GM18508 (cell line): ENCODE measurements around the gene DHX8.
"Not testable (repeated sequence)": the region's sequence is repeated elsewhere in the genome, so short reads cannot be mapped to it uniquely, and the experiment has no call there.

Experiments
- ATAC-seq: cut with Tn5 transposase; IDR thresholded peaks from one replicate; pipeline ENCODE4 v1.9.1; 2021; ENCODE audit warnings: moderate number of reproducible peaks; ENCODE audit not compliant: insufficient read depth, unreplicated experiment

The DHX8 gene

GRCh38 chr17:43483674-43484551 lies at the start of gene DHX8:
Gene DHX8, plus strand, starts transcription at chr17:43483975. Its CDS starts 63 bp downstream, at chr17:43484038.
- ATAC-seq: peak; percentile 89

GRCh38 chr17:43434902-43435319 lies 48.9 kb upstream of the DHX8 start:
- ATAC-seq: no peak

GRCh38 chr17:43437756-43438155 lies 46.0 kb upstream of the DHX8 start:
- ATAC-seq: no peak

GRCh38 chr17:43438626-43439025 lies 45.1 kb upstream of the DHX8 start:
- no peak for ATAC-seq

- no peak for ATAC-seq
Measured at GRCh38 chr17:43439041-43439440, 44.7 kb upstream of the DHX8 start.

- no peak for ATAC-seq
Measured at GRCh38 chr17:43442711-43443110, 41.1 kb upstream of the DHX8 start.

- ATAC-seq: no peak
Measured at GRCh38 chr17:43443381-43443780, 40.4 kb upstream of the DHX8 start.

GRCh38 chr17:43444223-43445008 lies 39.4 kb upstream of the DHX8 start:
- ATAC-seq: no peak

- ATAC-seq: no peak
Measured at GRCh38 chr17:43445009-43445589, 38.7 kb upstream of the DHX8 start.

- no peak for ATAC-seq
Measured at GRCh38 chr17:43446773-43447172, 37.0 kb upstream of the DHX8 start.

- no peak for ATAC-seq
Measured at GRCh38 chr17:43448720-43449469, 34.9 kb upstream of the DHX8 start.

- ATAC-seq: no peak
Measured at GRCh38 chr17:43449470-43450248, 34.1 kb upstream of the DHX8 start.

GRCh38 chr17:43450791-43451190 lies 33.0 kb upstream of the DHX8 start:
- ATAC-seq: not testable (repeated sequence)

GRCh38 chr17:43451741-43452140 lies 32.0 kb upstream of the DHX8 start:
- not testable (repeated sequence) for ATAC-seq

GRCh38 chr17:43453331-43453812 lies 30.4 kb upstream of the DHX8 start:
- ATAC-seq: no peak

GRCh38 chr17:43454868-43455267 lies 28.9 kb upstream of the DHX8 start:
- no peak for ATAC-seq

GRCh38 chr17:43456029-43456428 lies 27.7 kb upstream of the DHX8 start:
- ATAC-seq: no peak

- no peak for ATAC-seq
Measured at GRCh38 chr17:43456661-43457361, 27.0 kb upstream of the DHX8 start.

GRCh38 chr17:43457362-43457692 lies 26.4 kb upstream of the DHX8 start:
- no peak for ATAC-seq
